Neural progenitor cell (in vitro differentiated cells): ENCODE data around the gene DCUN1D5.

ENCODE experiments used
- EZH2 ChIP-seq: fragments of 200-600 bp; sonication (generic); IDR thresholded peaks from 2 replicates; pipeline ENCODE4 v1.6.1; 2017; ENCODE audit warnings: antibody characterized with exemption, mild to moderate bottlenecking, moderate library complexity
- EZH2phosphoT487 ChIP-seq: fragments of 200-600 bp; sonication (generic); IDR thresholded peaks from 2 replicates; pipeline ENCODE4 v1.6.1; 2017; ENCODE audit warnings: antibody characterized with exemption
- TF ChIP-seq, protein P1 (sequence below): fragments of 200-600 bp; sonication (generic); IDR thresholded peaks from 2 replicates; pipeline ENCODE4 v1.5.1; 2017; ENCODE audit warnings: antibody characterized with exemption, mild to moderate bottlenecking

DNA sequence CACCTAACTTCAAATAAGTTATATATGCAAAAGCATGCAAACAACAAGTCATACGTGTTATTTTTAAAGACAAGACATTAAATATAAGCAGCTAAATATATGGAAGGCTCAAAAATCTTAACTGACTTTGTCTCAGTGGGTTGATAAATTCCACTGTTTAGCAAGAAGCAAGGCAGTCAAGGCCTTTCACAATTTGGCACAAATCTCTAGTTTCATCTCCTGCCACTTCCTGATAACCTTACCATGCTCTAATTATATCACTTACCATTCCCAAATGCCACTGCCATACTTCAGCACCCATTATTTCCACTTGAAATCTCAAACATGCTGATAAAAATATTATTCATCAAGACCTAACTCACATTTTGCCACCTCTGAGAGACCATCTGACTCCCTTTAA lies 24.8 kb downstream of the DCUN1D5 start:
- TF ChIP-seq, protein P1, sequence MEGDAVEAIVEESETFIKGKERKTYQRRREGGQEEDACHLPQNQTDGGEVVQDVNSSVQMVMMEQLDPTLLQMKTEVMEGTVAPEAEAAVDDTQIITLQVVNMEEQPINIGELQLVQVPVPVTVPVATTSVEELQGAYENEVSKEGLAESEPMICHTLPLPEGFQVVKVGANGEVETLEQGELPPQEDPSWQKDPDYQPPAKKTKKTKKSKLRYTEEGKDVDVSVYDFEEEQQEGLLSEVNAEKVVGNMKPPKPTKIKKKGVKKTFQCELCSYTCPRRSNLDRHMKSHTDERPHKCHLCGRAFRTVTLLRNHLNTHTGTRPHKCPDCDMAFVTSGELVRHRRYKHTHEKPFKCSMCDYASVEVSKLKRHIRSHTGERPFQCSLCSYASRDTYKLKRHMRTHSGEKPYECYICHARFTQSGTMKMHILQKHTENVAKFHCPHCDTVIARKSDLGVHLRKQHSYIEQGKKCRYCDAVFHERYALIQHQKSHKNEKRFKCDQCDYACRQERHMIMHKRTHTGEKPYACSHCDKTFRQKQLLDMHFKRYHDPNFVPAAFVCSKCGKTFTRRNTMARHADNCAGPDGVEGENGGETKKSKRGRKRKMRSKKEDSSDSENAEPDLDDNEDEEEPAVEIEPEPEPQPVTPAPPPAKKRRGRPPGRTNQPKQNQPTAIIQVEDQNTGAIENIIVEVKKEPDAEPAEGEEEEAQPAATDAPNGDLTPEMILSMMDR, result no peak
- TF ChIP-seq EZH2, result no peak
- TF ChIP-seq EZH2phosphoT487, result no peak
